GM23338 (cell line): ENCODE results near the gene SRPX. TPM values are rescaled to one million over a fixed set of nuclear protein-coding genes. Genes with fewer than 3 reads are reported as not detected.

Experiments used
- ATAC-seq: fragments of 200-7000 bp; cut with Tn5 transposase; 3 replicates; pipeline ENCODE4 v1.9.1; 2020
- DNase-seq: peaks from one replicate; pipeline ENCODE4 v3.0.0-alpha.2; 2015; ENCODE audit warnings: low spot score
- H2AFZ ChIP-seq: fragments of 200-600 bp; sonication (generic); 2 replicates; pipeline ENCODE4 v1.8.0; 2016; ENCODE audit warnings: antibody characterized with exemption, mild to moderate bottlenecking, moderate library complexity
- H3F3A ChIP-seq: fragments of 200-600 bp; sonication (generic); replicated peaks from 2 replicates; pipeline ENCODE4 v1.8.0; 2017; ENCODE audit warnings: antibody characterized with exemption, mixed run types, low read depth
- H3K27ac ChIP-seq: fragments of 200-600 bp; sonication (generic); 2 replicates; pipeline ENCODE4 v1.6.1; 2016; ENCODE audit warnings: low read depth
- H3K27me3 ChIP-seq: fragments of 200-600 bp; sonication (generic); 2 replicates; pipeline ENCODE4 v1.8.0; 2016; ENCODE audit warnings: mild to moderate bottlenecking, mixed run types, moderate library complexity; ENCODE audit not compliant: insufficient read depth
- H3K36me3 ChIP-seq: fragments of 200-600 bp; sonication (generic); 2 replicates; pipeline ENCODE4 v1.8.0; 2016; ENCODE audit warnings: mild to moderate bottlenecking; ENCODE audit not compliant: insufficient read depth
- H3K4me1 ChIP-seq: fragments of 200-600 bp; sonication (generic); 2 replicates; pipeline ENCODE4 v1.8.0; 2016; ENCODE audit warnings: mild to moderate bottlenecking, moderate library complexity; ENCODE audit not compliant: insufficient read depth
- H3K4me2 ChIP-seq: fragments of 200-600 bp; sonication (generic); 2 replicates; pipeline ENCODE4 v1.7.1; 2017; ENCODE audit warnings: mixed run types
- H3K4me3 ChIP-seq: fragments of 200-600 bp; sonication (generic); 2 replicates; pipeline ENCODE4 v1.6.1; 2016; ENCODE audit warnings: mixed run types
- H3K79me2 ChIP-seq: fragments of 200-600 bp; sonication (generic); replicated peaks from 2 replicates; pipeline ENCODE4 v1.8.0; 2017; ENCODE audit warnings: mild to moderate bottlenecking; ENCODE audit not compliant: insufficient read depth
- H3K9me2 ChIP-seq: fragments of 200-600 bp; sonication (generic); 2 replicates; pipeline ENCODE4 v1.8.0; 2017; ENCODE audit not compliant: insufficient read depth
- H4K20me1 ChIP-seq: fragments of 200-600 bp; sonication (generic); replicated peaks from 2 replicates; pipeline ENCODE4 v1.8.0; 2017; ENCODE audit warnings: mild to moderate bottlenecking; ENCODE audit not compliant: insufficient read depth
- H3K27ac Mint-ChIP-seq: 2 replicates; pipeline ENCODE4 v1.8.0; 2020; ENCODE audit warnings: inconsistent platforms, mild to moderate bottlenecking, moderate library complexity, mixed read lengths
- H3K27me3 Mint-ChIP-seq: 3 replicates; pipeline ENCODE4 v1.8.0; 2022; ENCODE audit warnings: low read depth, mild to moderate bottlenecking, moderate library complexity, mixed read lengths, inconsistent platforms; ENCODE audit not compliant: insufficient read depth, poor library complexity
- H3K36me3 Mint-ChIP-seq: 3 replicates; pipeline ENCODE4 v1.8.0; 2021; ENCODE audit warnings: low read depth, mild to moderate bottlenecking, inconsistent platforms, moderate library complexity, mixed read lengths
- H3K4me1 Mint-ChIP-seq: 3 replicates; pipeline ENCODE4 v1.8.0; 2020; ENCODE audit warnings: mild to moderate bottlenecking, inconsistent platforms, mixed read lengths
- H3K4me3 Mint-ChIP-seq: 3 replicates; pipeline ENCODE4 v1.8.0; 2021; ENCODE audit warnings: moderate library complexity, mild to moderate bottlenecking, inconsistent platforms, mixed read lengths
- H3K9me3 Mint-ChIP-seq: 3 replicates; pipeline ENCODE4 v1.8.0; 2020; ENCODE audit warnings: moderate library complexity, mild to moderate bottlenecking, inconsistent platforms, mixed read lengths
- CREB1 ChIP-seq: fragments of 250-450 bp; sonication (Bioruptor Pico); IDR thresholded peaks from 2 replicates; pipeline ENCODE4 v1.5.0; 2020; ENCODE audit warnings: low read depth, mild to moderate bottlenecking, moderate library complexity
- CTCF ChIP-seq, 2 experiments: fragments of 200-600 bp in 1 of 2; sonication (generic) in 1 of 2; conservative IDR thresholded peaks; 2 replicates each; pipeline versions ENCODE4 v1.5.1 to v1.6.1; 2016 to 2017; ENCODE audit warnings: antibody characterized with exemption in 2 of 2, low read depth in 2 of 2, mild to moderate bottlenecking in 2 of 2, moderate library complexity in 1 of 2
- ETS1 ChIP-seq: IDR thresholded peaks from 2 replicates; pipeline ENCODE4 v1.6.1; 2016; ENCODE audit warnings: antibody characterized with exemption
- JUNB ChIP-seq: IDR thresholded peaks from one replicate; pipeline ENCODE4 v1.6.1; 2016; ENCODE audit warnings: antibody characterized with exemption; ENCODE audit not compliant: unreplicated experiment
- POLR2AphosphoS5 ChIP-seq: IDR thresholded peaks from 2 replicates; pipeline ENCODE4 v1.6.1; 2016; ENCODE audit warnings: antibody characterized with exemption, low read depth
- STAT1 ChIP-seq: IDR thresholded peaks from one replicate; pipeline ENCODE4 v1.6.1; 2016; ENCODE audit warnings: antibody characterized with exemption; ENCODE audit not compliant: unreplicated experiment
- ZNF114 ChIP-seq: fragments of 250-450 bp; sonication (Bioruptor Pico); IDR thresholded peaks from 2 replicates; pipeline ENCODE4 v1.5.0; 2020; ENCODE audit warnings: mild to moderate bottlenecking, moderate library complexity
- polyA plus RNA-seq: library from polyadenylated mRNA; unstranded; fragments of >200 nt; fragmentation: Nextera tagmentation; extraction: Ambion mirVana; gene quantifications from 2 replicates; pipeline ENCODE4 v1.2.1, GENCODE V29; 2016
- total RNA-seq: library from RNA; depleted of rRNA; stranded (reverse); fragments of >200 nt; shearing (Covaris generic); gene quantifications from 2 replicates; pipeline ENCODE4 v1.2.3, GENCODE V29; 2014
- TF ChIP-seq, protein P1 (sequence below): IDR thresholded peaks from one replicate; pipeline ENCODE4 v1.6.1; 2018; ENCODE audit warnings: antibody characterized with exemption; ENCODE audit not compliant: unreplicated experiment

The SRPX gene
- total and polyA plus RNA-seq, 2 experiments from 2014 or later = 14.3 to 16.9 TPM

GRCh38 chrX:38111196-38111595, 109.5 kb downstream of the SRPX start:
- H3K4me1 ChIP-seq = no peaks in the 10 kb centered on the region
- no peak for ATAC-seq
- no peak overlapping the region for H3K27ac ChIP-seq
- no peaks in the 10 kb centered on the region; the same call in 2 of the 3 replicates for H3K9me3 Mint-ChIP-seq
- no peaks in the 10 kb centered on the region for H3K27me3 ChIP-seq
- H3K9me2 ChIP-seq = no peaks in the 10 kb centered on the region
- DNase-seq = no peak
- no peaks in the 10 kb centered on the region for H3K36me3 Mint-ChIP-seq
- H3K4me3 ChIP-seq = no peak overlapping the region
- peaks cover 7% of the 10 kb centered on the region; the same call in 2 of the 3 replicates for H3K4me1 Mint-ChIP-seq
- no peak overlapping the region for H3K4me3 Mint-ChIP-seq
- H3K4me2 ChIP-seq = no peak overlapping the region
- H2AFZ ChIP-seq = no peak overlapping the region
- H3K27me3 Mint-ChIP-seq = no peaks in the 10 kb centered on the region
- no peaks in the 10 kb centered on the region for H3F3A ChIP-seq
- H3K27ac Mint-ChIP-seq = no peak overlapping the region
- H4K20me1 ChIP-seq = no peaks in the 10 kb centered on the region
- no peaks in the 10 kb centered on the region for H3K36me3 ChIP-seq
- TF ChIP-seq JUNB (no peak), CTCF (conservative IDR thresholded peaks at IDR 0.05; ENCODE audit: low read depth in 2 of 2) (no peak), ETS1 (no peak), CREB1 (CRISPR knock-in tag) (no peak), ZNF114 (CRISPR knock-in tag) (no peak), STAT1 (no peak)
- no peaks in the 10 kb centered on the region for H3K79me2 ChIP-seq

DNA sequence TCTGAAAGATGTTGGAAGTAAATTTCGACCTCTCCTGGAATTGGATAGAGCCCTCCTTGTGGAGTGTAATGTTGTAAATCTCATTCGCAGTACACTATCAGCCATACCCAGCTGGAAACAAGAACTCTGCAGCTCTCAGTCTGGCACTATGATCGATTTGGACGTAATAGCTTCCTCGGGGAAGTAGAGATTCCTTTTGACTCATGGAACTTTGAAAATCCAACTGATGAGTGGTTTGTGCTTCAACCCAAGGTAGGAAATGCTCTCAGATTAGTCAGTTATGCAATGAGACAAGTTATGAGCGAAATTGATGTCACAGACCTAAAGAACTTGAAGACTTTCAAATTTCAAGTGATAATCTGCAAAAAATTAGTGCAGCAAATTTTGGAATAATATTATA, 110.4 kb downstream of the SRPX start:
- Histone ChIP-seq H3K4me2 (no peak overlapping the region), H3F3A (no peaks in the 10 kb centered on the region), H3K27ac (no peak overlapping the region), H2AFZ (no peak overlapping the region), H3K27me3 (no peaks in the 10 kb centered on the region), H3K4me3 (no peak overlapping the region), H3K9me2 (no peaks in the 10 kb centered on the region), H3K36me3 (no peaks in the 10 kb centered on the region), H4K20me1 (no peaks in the 10 kb centered on the region), H3K79me2 (no peaks in the 10 kb centered on the region), H3K4me1 (no peaks in the 10 kb centered on the region)
- Mint-ChIP-seq H3K4me1 (peaks cover 12% of the 10 kb centered on the region), H3K27ac (no peak overlapping the region), H3K4me3 (no peak overlapping the region), H3K27me3 (no peaks in the 10 kb centered on the region), H3K36me3 (no peaks in the 10 kb centered on the region), H3K9me3 (no peaks in the 10 kb centered on the region; the same call in 2 of the 3 replicates)
- TF ChIP-seq POLR2AphosphoS5 (no peak), STAT1 (no peak), ETS1 (no peak), JUNB (no peak), ZNF114 (CRISPR knock-in tag) (no peak)
- TF ChIP-seq, protein P1, sequence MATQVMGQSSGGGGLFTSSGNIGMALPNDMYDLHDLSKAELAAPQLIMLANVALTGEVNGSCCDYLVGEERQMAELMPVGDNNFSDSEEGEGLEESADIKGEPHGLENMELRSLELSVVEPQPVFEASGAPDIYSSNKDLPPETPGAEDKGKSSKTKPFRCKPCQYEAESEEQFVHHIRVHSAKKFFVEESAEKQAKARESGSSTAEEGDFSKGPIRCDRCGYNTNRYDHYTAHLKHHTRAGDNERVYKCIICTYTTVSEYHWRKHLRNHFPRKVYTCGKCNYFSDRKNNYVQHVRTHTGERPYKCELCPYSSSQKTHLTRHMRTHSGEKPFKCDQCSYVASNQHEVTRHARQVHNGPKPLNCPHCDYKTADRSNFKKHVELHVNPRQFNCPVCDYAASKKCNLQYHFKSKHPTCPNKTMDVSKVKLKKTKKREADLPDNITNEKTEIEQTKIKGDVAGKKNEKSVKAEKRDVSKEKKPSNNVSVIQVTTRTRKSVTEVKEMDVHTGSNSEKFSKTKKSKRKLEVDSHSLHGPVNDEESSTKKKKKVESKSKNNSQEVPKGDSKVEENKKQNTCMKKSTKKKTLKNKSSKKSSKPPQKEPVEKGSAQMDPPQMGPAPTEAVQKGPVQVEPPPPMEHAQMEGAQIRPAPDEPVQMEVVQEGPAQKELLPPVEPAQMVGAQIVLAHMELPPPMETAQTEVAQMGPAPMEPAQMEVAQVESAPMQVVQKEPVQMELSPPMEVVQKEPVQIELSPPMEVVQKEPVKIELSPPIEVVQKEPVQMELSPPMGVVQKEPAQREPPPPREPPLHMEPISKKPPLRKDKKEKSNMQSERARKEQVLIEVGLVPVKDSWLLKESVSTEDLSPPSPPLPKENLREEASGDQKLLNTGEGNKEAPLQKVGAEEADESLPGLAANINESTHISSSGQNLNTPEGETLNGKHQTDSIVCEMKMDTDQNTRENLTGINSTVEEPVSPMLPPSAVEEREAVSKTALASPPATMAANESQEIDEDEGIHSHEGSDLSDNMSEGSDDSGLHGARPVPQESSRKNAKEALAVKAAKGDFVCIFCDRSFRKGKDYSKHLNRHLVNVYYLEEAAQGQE = no peak
- no peak for DNase-seq
- no peak for ATAC-seq
